AG08396 (cell line): Measurements from ENCODE around the gene ITPRID2.
A peak's percentile ranks its signal among the peaks of the same experiment; 100 is the strongest.

Experiments used
- DNase-seq: peaks from one replicate; pipeline ENCODE4 v3.0.0; 2012; ENCODE audit warnings: low spot score, mixed read lengths

The ITPRID2 gene

DNA sequence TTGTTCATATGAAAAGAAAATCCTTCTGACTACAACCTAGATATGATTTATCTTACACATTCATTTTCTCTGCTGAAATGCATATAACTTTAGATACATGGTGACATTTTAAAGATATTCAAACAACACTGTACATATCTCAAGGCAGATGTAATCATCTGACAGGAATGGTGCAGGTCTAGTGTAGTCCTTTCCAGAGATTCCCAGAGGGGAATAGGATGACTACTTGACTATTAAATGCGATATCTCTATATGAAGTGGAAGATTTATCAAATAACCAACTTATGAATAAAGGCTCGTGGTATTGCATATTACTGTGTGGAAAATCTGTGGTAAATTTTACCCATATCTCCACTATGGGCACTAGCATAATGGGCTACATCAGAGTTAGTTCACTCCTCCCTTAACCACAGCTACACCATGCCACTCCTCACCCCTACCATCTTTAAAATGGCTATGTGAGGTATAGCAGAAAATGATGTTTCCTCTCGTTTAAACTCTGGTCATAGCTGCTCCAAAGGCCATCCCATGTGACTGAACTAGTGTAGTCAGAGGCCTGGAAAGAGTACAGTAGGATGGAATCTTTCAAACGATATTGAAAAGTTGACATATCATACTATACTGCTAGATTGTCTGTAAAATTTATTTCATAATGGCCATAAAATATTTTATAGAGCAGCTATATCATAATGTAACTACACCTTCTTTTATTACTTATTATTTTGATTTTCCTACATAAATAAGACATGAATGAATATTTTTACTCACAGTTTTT, 9.1 kb upstream of the ITPRID2 start:
- no peak for DNase-seq

DNA sequence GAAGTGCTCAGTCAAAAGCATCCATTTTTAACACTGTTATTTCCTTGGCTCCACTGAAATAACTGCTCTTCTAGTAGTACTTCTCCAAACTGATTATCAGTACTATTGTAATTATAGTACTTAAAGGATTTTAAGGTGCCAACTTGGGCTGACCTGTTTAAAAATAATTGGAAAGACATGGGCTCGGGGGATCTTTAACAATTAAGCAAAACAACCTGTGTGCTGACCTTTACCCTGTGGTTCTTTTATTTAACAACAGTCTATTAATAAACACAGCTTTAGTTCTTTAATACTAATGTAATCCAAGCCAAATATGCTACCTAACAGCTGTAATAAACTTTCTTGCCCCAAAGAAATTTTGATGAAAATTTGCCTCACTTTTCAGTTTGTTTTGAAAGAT, 6.9 kb upstream of the ITPRID2 start:
- no peak for DNase-seq

DNA sequence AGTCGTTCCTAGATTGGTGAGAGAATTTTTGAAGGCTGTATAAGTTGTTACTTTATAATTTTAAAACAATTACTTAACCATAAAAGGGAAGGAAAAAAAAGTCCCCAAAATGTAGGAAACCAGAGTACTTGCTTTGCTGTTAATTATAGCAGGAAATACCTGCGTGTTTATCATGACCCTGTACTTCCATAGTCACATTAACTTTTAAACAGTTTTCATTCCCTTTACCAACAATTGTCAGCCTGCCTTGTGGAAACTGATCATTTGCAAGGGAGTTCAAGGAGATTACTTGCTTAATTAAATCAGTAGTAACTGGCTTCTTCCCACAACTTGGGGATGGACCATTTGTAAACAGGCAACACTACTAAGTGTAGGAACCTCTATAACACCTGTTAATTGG, 6.4 kb upstream of the ITPRID2 start:
- DNase-seq, result no peak

DNA sequence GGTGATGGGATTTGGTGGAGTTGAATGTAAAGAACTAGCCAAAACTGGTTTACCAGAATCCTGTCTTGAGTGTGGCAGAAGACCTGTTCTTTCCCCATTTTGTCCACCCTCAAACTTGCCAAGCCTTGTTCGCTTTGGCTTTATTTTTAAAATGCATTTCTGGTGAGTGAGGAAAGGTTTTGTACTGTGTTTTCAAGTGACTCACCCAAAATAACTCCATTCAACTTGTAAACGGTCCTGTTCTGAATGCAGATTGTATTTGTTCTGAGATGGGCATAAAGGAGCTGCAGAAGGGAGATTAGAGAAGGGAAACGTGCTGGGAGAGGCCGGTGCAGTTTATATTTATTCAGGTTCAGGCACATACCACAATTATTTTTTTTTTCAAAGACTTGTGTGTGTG, 5.3 kb upstream of the ITPRID2 start:
- DNase-seq, result no peak

DNA sequence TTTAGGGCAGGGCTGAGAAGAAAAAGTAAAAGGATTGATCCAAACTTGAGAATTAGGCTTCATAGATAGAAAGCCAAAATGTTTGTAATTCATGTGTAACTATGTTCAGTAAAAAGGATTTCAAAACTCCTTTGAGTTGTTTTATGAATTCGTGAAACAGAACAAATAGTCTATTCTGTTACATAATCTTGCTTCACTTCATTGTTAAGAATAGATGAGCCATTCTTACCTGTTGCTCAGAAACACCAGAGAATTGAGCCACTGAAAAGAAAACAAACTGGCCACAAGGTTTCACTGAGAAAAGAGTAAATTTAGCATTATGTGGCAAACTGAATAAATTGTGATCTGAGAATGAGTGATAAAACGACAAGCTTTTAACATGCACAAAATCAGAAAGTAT, 4.5 kb upstream of the ITPRID2 start:
- DNase-seq, result no peak

DNA sequence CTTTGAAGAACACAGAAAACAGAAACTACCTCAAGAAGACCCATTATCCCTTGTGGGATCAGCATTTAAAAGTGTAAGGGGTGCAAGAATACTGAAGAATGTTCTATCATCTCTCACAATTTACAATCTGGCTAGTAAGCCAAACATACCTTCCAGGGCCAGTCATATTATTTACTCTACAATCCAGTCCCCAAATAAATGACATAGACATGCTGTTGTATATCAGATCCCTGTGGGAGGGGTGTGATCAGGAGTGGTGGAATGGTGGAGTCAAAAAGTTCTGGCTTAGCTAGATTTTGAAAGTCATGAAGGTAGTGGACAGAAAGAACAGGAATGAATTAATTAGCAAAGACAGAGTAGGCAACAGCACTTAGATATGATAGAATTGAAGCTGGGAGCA, 1.8 kb upstream of the ITPRID2 start:
- no peak for DNase-seq

DNA sequence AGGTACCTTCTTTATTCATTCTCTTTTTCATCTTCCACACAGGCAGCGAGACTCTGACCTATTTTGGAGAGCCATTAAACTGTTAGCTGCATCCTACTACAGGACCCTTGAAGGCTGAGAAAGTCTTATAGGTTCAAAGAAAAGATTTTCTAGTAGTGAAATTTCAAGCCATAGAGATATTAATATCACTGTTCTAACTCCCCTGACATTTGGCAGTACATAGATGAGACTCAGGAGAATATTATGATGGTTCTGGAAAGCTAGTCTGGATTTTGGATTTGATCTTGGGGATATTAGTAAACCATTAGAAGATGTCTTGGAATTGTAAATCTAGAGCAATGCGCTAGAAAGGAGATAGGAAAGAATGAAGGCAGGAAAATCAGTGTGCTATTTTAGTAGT, 1.3 kb upstream of the ITPRID2 start:
- no peak for DNase-seq

DNA sequence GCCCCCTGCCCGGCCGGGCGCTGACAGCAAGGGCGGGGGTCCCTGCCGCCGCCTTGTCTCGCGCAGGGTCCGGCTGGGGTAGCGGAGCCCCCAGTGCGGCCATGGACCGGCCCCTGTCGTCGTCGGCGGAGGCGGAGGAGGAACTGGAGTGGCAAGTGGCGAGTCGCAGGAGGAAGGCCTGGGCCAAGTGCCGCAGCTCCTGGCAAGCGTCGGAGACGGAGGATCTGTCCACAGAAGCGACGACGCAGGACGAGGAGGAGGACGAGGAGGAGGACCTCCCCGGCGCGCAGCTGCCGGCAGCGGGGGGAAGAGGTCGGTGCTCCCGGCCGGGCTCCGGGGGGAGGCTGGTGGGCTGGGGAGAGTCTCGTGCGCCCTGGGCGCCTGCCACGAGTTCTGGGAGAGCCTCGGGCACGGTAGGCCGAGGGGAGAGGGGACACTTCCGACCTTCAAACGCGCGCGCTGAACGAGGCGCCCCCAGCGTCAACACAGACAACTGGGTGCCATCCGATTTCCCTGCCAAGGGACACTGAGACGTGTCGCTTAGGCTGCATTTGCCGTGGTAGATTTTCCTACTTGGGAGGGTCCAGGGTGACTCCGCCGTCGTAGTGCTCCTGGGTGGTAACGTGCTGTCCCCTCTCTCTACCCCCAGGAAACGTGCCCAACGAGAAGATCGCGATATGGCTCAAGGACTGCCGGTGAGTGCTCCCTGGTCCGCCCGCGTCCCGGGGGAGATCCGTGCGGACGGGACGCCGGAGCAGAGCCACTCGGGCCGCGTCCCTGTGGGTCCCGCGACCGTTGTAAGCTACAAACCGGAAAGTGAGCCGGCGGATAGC, 652 bp downstream of the ITPRID2 start:
- DNase-seq, result peak; percentile 52

DNA sequence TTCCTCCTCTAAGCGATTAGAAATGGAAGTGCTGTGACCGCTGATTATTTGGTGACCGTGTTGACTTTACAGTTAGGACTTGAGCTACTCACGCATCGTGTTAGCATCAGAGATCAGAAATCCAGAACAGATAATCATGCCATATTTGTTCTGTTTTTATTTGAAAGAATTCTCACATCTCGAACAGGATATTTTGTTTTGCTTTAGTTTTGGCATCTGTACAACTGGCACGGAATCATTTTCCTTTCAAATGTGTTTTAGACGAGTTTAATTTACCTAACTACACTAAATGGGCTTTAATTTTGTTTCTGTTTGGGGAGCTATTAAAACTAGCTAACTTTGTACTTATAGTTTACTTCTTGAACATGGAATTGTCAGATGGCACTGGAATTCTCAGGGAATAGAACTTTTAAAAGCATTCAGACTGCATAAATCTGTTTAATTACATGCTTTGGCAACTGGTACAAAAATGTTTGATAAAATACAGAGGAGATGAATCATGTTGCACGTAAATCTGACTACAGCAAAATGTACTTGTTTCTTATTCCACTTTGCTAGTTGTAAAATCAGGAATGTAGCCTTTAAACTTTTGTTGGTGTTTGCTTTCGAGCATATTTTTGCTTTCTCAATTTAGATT, 1.4 kb downstream of the ITPRID2 start:
- DNase-seq, result no peak

DNA sequence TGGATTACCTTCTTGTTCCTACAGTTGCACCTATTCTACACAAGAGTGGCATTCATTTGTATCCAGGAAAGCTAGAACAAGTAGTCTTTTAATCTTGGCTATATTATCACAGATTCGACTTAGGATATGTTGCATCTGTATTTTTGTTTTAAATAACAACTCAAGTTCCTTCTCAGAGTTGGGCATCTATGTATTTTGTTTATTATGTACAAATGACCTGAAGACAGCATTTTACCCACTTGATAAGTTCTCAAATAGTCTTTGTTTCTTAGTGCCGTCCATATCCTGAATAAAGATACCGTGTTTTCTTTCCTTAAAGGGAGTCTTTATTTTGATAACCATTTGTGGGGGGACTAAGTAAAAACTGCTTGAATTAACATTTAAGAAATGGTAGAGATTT, 2.9 kb downstream of the ITPRID2 start:
- DNase-seq, result no peak

DNA sequence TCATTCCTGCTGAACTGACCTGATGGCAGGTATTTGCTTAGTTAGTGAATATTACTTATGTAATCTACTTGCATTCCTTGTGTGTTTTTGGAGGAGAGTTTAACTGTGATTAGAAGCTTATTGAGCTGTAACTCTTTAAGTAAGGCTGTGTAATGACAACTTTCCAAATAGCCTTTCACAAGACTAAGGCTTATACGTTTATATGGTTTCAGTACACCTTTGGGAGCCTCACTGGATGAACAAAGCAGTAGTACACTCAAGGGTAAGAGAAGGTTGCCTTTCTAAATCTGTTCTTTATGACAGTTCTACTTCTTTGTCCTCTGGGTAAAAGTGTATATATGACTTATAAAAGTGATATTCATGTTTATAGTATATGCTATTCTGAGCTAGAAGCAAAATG, 4.3 kb downstream of the ITPRID2 start:
- DNase-seq, result no peak

DNA sequence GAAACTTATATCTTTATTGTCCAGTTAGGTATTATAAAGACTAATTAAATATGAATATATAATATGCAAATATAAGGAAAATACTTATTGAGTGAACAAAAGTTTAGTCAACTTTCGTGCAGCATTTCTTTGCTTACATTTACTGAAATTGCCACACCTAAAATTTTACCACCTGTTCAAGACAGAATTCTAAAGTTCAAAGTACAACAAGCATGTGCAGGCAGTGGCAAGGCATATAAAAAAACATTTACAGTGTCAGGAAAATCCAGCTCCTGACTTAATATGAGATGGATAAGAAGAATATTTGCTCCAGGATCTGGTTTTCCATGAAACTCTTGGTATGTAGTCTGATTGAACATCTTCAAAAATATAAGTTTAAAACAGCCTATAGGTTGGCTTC, 4.8 kb downstream of the ITPRID2 start:
- DNase-seq, result no peak

DNA sequence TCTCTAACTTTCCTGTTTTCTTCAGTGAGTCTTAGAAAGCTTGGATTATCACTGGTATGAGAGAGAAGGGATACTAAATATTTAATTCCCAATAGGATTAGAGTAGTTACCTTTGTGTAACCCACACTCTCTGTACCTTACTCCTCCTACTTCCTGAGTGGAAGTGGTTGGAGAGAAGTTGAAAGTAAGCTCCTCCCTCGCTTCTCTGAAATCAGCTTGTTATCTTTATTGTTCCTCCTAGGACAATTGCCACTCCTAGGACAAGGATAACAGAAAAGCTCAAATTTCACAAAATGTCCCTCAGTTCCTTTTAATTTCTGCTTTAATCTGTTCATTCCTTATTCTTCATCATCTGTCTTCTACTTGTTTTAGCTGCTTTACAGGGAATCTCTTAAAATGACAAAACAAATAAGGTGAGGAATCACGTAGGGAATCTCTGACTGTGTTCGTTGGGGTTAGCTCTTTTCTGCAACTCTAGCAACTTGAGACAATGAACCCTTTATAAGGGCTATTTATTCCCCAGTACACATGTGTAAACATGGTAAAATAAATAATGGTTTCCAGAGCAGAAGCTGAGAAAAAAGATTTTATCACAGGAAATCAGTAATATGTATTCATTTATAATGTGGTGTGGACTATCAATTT, 8.6 kb downstream of the ITPRID2 start:
- DNase-seq, result no peak

DNA sequence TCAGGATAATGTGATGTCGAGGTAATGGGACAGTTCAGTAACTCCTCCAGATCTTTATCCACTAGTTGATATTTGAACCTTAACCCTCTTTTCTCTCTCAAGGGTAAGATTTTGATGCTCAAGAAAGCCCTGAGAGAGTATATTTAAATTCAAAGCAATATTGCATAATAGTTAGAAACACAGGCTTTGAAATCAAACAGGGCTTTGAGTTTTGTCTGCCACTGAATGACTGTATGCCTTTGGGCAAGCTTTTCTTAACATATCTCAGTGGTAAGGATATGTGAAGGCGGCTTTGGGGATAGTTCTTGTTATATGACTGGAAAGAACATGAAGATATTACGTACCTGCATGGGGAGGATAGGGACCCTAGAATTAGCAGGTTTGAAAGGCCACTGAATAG, 11.1 kb downstream of the ITPRID2 start:
- no peak for DNase-seq

DNA sequence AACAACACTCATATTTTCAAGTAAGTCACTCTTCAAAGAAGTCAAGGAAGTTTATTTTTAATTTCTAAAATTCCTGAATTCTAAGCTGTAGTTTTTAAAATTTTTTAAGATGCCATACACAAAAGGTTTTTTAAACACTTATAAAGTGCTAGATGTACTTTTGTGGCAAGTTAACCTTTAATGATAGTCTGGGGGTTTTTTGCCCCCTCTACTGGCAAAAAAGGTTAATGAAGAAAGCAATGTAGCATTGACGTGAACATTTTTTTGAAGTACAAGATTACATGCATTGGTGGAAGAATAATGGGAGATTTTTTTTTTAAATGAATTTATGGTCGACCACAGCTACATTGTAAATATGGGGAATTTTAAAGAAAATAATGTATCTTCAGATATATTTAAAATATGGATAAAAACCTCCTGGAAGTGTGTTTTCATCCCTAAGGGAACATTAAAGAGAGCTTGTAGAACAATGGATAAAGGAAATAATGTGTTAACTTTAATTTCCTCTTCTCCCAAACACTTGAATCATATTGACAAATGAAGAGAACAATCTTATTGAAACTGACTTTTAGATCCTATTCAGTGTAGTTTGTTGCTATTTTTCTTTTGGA, 12.6 kb downstream of the ITPRID2 start:
- DNase-seq, result no peak

DNA sequence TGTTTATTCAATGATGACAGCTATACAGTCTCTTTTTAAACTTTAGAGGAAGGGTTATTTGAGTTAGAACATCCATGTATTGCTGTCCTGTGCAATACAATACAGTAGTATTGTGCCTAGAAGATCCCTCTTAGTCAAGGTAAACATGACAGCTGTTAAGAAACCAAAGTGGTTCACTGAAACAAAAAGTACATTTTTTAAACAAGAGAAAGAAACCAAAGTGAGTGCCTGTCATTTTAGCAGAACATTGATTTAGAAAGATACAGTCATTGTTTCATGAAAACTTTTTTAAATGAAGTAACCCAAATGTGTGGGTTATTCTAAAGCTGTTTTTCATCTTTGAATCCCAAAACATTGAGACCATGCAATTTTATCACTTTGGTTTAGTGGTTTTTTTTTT, 15.5 kb downstream of the ITPRID2 start:
- no peak for DNase-seq

DNA sequence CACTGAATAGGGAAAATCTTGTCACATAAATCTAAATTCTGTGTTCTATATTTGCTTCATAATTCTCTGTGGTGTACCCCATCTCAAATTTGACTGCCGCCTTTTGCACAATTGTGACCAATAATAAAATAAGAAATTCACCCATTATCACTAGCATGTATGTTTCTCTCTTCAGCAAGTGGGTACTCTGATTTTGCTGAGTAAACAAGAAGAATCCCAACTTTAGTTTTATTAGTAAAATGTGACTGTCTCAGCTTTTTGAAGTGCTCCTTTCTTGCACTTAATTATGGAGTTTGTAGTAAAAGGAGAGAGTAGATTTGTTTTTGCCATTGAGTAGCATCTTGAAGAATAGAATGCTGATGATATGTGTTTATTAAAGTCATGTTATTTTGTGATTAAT, 16.1 kb downstream of the ITPRID2 start:
- no peak for DNase-seq

DNA sequence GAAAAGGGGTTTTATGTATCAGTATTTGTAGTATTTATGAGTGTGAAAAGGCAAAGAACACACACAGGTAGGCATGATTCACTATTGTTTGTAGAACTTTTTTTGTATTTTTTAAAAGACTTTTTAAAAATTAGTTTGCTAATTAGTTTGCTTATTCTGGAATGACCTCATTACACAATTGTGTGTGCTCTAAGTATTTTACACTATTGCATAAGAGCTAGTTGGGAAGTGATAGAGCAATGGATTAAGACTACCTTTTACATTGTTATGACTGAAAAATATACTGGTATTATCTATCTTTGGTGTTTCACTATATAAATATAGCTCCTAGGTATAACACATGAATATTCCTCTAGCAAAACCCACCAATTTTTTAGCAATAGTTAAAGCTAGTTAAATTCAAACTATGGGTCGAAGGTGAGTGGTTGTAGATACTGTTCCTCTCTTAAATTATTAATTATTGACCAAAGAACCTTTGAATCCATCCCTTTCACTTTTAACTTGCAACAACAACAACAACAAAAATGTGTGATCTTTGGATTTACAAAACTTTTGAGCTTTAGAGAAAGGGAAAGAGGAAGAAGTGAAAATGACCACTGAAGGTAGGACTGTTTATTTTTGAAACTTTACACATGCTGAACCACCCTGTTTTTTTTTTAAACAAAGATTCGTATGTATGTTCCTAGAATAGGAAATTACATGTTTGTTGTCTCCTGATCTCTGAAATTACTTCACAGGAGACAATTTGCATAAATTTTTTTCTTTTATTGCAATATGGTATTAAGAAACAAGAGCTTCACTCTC, 18.7 kb downstream of the ITPRID2 start:
- DNase-seq, result no peak

DNA sequence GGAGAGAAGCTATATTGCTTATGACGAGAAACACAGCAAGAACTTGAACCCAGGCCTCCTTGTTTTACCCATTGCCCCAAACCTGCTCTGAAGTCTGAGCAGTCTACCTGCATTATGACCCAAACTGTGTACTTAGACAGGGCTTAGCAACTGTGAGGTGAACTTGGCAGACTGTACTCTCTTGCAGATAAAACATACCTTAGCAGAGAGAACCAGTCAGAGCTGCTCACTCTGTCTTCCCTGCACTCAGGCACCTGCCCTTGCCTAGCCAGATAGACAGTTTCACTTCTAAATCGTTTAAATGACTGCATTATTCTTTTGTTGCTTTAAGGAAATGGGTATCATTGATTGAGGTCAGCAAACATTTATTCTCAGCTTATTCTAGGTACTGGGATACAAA, 20.3 kb downstream of the ITPRID2 start:
- DNase-seq, result no peak

DNA sequence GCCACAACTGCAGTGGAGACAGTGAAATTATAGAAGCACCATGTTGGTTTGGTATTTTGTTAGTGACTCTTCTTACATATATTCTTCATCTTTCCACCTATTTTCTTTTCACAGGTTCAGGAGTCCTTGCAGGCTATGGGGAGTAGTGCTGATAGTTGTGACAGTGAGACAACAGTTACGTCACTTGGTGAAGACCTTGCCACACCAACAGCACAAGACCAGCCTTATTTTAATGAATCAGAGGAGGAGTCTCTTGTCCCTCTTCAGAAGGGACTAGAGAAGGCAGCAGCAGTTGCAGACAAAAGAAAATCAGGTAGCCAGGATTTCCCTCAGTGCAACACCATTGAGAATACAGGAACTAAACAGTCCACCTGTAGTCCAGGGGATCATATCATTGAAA, 23.6 kb downstream of the ITPRID2 start:
- no peak for DNase-seq
